MM.1S (cell line): ENCODE results near the gene G3BP1.

Source experiments
- DNase-seq: peaks from one replicate; pipeline ENCODE4 v3.0.0-alpha.2; 2015
- H2AFZ ChIP-seq: fragments of 300-600 bp; sonication (generic); 2 replicates; pipeline ENCODE4 v1.6.0; 2016; ENCODE audit warnings: antibody characterized with exemption, low read length
- H3F3A ChIP-seq: fragments of 300-600 bp; sonication (generic); 2 replicates; pipeline ENCODE4 v1.6.1; 2016; ENCODE audit warnings: mild to moderate bottlenecking, antibody characterized with exemption, low read length, moderate library complexity, mixed read lengths; ENCODE audit not compliant: insufficient read depth
- H3K27ac ChIP-seq: fragments of 300-600 bp; sonication (generic); 2 replicates; pipeline ENCODE4 v1.5.1; 2016; ENCODE audit warnings: mild to moderate bottlenecking, low read length
- H3K27me3 ChIP-seq: fragments of 300-600 bp; sonication (generic); replicated peaks from 2 replicates; pipeline ENCODE4 v1.6.0; 2016; ENCODE audit warnings: low read length; ENCODE audit not compliant: insufficient read depth
- H3K36me3 ChIP-seq: fragments of 300-600 bp; sonication (generic); replicated peaks from 2 replicates; pipeline ENCODE4 v1.6.1; 2016; ENCODE audit warnings: mild to moderate bottlenecking, low read length, mixed read lengths; ENCODE audit not compliant: insufficient read depth
- H3K4me1 ChIP-seq: fragments of 300-600 bp; sonication (generic); 2 replicates; pipeline ENCODE4 v1.6.1; 2016; ENCODE audit warnings: low read length, mixed read lengths
- H3K4me2 ChIP-seq: fragments of 300-600 bp; sonication (generic); 2 replicates; pipeline ENCODE4 v1.6.0; 2016; ENCODE audit warnings: low read depth, low read length
- H3K4me3 ChIP-seq: fragments of 300-600 bp; sonication (generic); 2 replicates; pipeline ENCODE4 v1.5.1; 2016; ENCODE audit warnings: low read length, mixed read lengths
- H3K79me2 ChIP-seq: fragments of 300-600 bp; sonication (generic); 2 replicates; pipeline ENCODE4 v1.6.1; 2016; ENCODE audit warnings: mixed run types, low read length, mixed read lengths
- H3K9ac ChIP-seq: fragments of 300-600 bp; sonication (generic); 2 replicates; pipeline ENCODE4 v1.6.1; 2016; ENCODE audit warnings: low read length, mixed read lengths
- H3K9me2 ChIP-seq: fragments of 300-600 bp; sonication (generic); replicated peaks from 2 replicates; pipeline ENCODE4 v1.6.1; 2016; ENCODE audit warnings: mild to moderate bottlenecking, low read length, mixed read lengths; ENCODE audit not compliant: insufficient read depth
- H3K9me3 ChIP-seq: fragments of 300-600 bp; sonication (generic); replicated peaks from 2 replicates; pipeline ENCODE4 v1.6.1; 2016; ENCODE audit warnings: mild to moderate bottlenecking, low read length, mixed read lengths; ENCODE audit not compliant: insufficient read depth
- H4K20me1 ChIP-seq: fragments of 300-600 bp; sonication (generic); 2 replicates; pipeline ENCODE4 v1.6.1; 2016; ENCODE audit warnings: mild to moderate bottlenecking, low read length, moderate library complexity, mixed read lengths; ENCODE audit not compliant: insufficient read depth
- EZH2 ChIP-seq: fragments of 300-600 bp; sonication (generic); optimal IDR thresholded peaks from 2 replicates; pipeline ENCODE3; 2017; ENCODE audit warnings: low read depth, mild to moderate bottlenecking, antibody characterized with exemption, low read length, mixed read lengths
- EZH2phosphoT487 ChIP-seq: fragments of 300-600 bp; sonication (generic); IDR thresholded peaks from 2 replicates; pipeline ENCODE4 v1.6.1; 2018; ENCODE audit warnings: antibody characterized with exemption, low read length
- TF ChIP-seq, protein P1 (sequence below): fragments of 300-600 bp; sonication (generic); IDR thresholded peaks from 2 replicates; pipeline ENCODE4 v1.5.1; 2016; ENCODE audit warnings: antibody characterized with exemption, low read length, mixed read lengths

Gene G3BP1

DNA sequence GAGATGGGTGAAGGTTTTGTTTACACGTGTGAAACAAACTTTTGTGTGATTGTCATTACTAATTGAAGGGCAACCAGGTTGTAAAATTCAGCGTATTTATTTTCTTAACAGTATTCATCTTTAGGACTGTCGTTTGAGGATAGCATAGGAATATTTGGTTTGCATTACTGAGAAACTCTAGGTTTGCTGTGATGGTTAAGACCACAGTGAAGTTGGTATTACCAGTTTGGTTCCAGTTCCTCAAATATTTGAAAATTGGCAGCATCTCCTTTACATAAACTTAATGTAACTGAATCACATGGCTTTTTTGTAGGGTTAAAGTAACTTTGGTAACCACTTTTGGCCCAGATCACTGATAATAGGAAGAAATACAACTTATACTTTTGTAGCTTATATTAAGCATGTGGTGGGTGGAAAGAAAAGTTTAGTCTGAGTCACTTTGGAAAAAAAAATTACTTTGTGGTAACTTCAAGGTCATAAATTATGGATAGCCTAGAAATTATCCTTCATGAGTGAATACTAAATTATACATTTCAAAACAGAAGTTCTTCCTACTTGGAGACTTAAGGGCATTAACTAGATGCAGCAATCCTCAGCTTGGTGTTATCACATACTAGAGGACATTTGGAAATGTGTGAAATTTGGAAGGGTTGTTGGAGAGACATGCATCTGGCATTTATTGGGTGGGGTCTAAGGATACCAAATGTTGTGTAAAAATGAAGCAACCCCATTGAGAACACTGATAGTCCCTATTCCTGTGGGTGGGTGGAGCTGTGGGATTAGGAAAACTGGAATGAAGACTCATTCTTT is 33.9 kb downstream of the G3BP1 start:
- H4K20me1 ChIP-seq: 0 out of 2 replicates have a peak, but pooled peaks cover 6% of the 10 kb centered on the region
- no peaks in the 10 kb centered on the region for H3K9me3 ChIP-seq
- H2AFZ ChIP-seq: no peak overlapping the region
- H3K36me3 ChIP-seq: peaks cover 25% of the 10 kb centered on the region
- H3K4me2 ChIP-seq: no peak overlapping the region
- no peaks in the 10 kb centered on the region for H3F3A ChIP-seq
- no peak for DNase-seq
- H3K4me1 ChIP-seq: no peaks in the 10 kb centered on the region
- no peak overlapping the region for H3K9ac ChIP-seq
- no peak overlapping the region for H3K4me3 ChIP-seq
- peaks cover 54% of the 10 kb centered on the region for H3K79me2 ChIP-seq
- no peaks in the 10 kb centered on the region for H3K9me2 ChIP-seq
- TF ChIP-seq, protein P1, sequence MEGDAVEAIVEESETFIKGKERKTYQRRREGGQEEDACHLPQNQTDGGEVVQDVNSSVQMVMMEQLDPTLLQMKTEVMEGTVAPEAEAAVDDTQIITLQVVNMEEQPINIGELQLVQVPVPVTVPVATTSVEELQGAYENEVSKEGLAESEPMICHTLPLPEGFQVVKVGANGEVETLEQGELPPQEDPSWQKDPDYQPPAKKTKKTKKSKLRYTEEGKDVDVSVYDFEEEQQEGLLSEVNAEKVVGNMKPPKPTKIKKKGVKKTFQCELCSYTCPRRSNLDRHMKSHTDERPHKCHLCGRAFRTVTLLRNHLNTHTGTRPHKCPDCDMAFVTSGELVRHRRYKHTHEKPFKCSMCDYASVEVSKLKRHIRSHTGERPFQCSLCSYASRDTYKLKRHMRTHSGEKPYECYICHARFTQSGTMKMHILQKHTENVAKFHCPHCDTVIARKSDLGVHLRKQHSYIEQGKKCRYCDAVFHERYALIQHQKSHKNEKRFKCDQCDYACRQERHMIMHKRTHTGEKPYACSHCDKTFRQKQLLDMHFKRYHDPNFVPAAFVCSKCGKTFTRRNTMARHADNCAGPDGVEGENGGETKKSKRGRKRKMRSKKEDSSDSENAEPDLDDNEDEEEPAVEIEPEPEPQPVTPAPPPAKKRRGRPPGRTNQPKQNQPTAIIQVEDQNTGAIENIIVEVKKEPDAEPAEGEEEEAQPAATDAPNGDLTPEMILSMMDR: no peak
- TF ChIP-seq EZH2: no peak
- no peak for TF ChIP-seq EZH2phosphoT487
- H3K27ac ChIP-seq: no peak overlapping the region
- no peaks in the 10 kb centered on the region for H3K27me3 ChIP-seq

DNA sequence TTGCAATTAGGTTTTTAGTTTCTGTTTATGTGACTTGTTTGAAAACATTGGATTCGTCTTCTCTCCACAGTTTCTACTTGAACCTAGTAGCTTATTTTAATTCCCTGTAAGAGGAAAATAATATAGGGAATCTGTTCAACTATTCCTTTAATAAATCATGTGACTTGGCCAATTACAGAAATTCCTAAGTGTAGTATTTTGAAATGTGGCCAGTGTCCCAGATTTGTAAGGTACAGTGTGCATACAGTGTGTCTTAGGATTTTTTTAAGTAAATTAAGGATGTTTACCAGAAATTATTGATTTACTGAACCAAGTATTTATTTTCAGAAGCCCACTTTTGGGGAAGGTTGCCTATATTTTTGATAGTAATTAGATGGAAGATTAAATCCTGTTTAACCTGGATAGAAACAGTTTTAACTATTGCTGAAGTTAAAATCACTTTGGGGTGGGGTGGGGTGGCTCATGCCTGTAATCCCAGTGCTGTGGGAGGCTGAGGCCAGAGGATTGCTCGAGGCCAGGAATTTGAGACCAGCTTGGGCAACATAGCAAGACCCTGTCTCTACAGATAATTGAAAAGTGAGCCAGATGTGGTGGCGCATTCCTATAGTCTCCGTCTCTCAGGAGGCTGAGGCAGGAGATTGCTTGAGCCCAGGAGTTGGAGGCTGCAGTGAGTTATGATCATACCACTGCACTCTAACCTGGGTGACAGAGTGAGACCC is 36.9 kb downstream of the G3BP1 start:
- H3K4me3 ChIP-seq: no peak overlapping the region
- no peaks in the 10 kb centered on the region for H3K27me3 ChIP-seq
- H3K9me2 ChIP-seq: no peaks in the 10 kb centered on the region
- H2AFZ ChIP-seq: no peak overlapping the region
- H3K9me3 ChIP-seq: no peaks in the 10 kb centered on the region
- peaks cover 22% of the 10 kb centered on the region for H3K36me3 ChIP-seq
- H3K27ac ChIP-seq: no peak overlapping the region
- no peak overlapping the region for H3K4me2 ChIP-seq
- no peaks in the 10 kb centered on the region for H3F3A ChIP-seq
- peaks cover 44% of the 10 kb centered on the region for H3K79me2 ChIP-seq
- no peaks in the 10 kb centered on the region for H3K4me1 ChIP-seq
- TF ChIP-seq EZH2phosphoT487: no peak
- H3K9ac ChIP-seq: no peak overlapping the region
- DNase-seq: no peak
- 0 out of 2 replicates have a peak, but pooled peaks cover 6% of the 10 kb centered on the region for H4K20me1 ChIP-seq

DNA sequence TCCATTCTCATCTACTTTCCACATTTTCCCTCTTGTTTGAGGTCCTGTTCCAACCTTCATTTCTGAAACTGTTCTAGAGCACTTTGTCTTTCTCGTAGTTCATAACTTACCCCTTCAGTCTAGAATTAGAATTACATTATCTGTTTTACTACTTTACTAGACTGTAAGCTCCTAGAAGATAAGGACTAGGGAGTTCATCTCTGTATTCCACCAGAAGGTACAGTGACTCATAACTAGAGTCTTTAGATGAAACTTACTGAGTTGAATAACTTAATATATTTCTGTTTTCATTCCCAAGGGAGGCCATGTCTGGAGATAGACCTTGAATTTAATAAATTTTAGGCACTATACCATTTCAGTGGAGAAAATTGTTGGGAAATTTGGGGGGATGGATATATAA is 38.7 kb downstream of the G3BP1 start:
- Histone ChIP-seq H3K9me3 (no peaks in the 10 kb centered on the region), H3F3A (no peaks in the 10 kb centered on the region), H3K36me3 (peaks cover 13% of the 10 kb centered on the region), H3K4me1 (no peaks in the 10 kb centered on the region), H3K4me3 (no peak overlapping the region), H3K9me2 (no peaks in the 10 kb centered on the region), H3K79me2 (peaks cover 26% of the 10 kb centered on the region), H3K27ac (no peak overlapping the region), H4K20me1 (0 out of 2 replicates have a peak, but pooled peaks cover 6% of the 10 kb centered on the region), H3K9ac (no peak overlapping the region), H2AFZ (no peak overlapping the region), H3K27me3 (no peaks in the 10 kb centered on the region), H3K4me2 (no peak overlapping the region)
- TF ChIP-seq EZH2 (no peak), EZH2phosphoT487 (no peak)
- TF ChIP-seq, protein P1: no peak
- no peak for DNase-seq

DNA sequence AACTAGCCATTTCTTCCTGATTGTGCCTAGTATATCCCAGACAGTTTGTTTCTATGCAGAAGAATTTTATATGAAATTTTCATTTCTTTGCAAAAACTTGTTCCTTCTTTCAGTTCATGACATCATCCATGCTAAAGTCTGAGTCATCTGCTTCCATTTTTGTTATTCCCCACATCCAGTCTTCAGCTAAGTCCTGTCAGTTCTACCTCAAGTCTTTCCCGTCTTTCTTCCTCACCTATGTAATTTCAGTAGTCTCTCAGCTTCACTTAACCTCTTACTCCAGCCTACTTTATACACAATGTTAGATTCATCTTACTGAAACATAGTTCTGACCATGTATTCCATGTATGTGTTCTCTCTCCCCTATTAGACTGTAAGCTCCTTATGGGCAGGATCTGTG is 39.1 kb downstream of the G3BP1 start:
- TF ChIP-seq EZH2phosphoT487 (no peak), EZH2 (no peak)
- TF ChIP-seq, protein P1: no peak
- no peak overlapping the region for H3K4me2 ChIP-seq
- H3F3A ChIP-seq: no peaks in the 10 kb centered on the region
- H3K27me3 ChIP-seq: no peaks in the 10 kb centered on the region
- H3K27ac ChIP-seq: no peak overlapping the region
- H3K9ac ChIP-seq: no peak overlapping the region
- peaks cover 22% of the 10 kb centered on the region for H3K79me2 ChIP-seq
- H3K36me3 ChIP-seq: peaks cover 13% of the 10 kb centered on the region
- no peaks in the 10 kb centered on the region for H3K9me2 ChIP-seq
- H3K4me3 ChIP-seq: no peak overlapping the region
- no peak overlapping the region for H2AFZ ChIP-seq
- no peaks in the 10 kb centered on the region for H3K4me1 ChIP-seq
- no peaks in the 10 kb centered on the region for H3K9me3 ChIP-seq
- no peak for DNase-seq
- 0 out of 2 replicates have a peak, but pooled peaks cover 6% of the 10 kb centered on the region for H4K20me1 ChIP-seq
